HUES64 (cell line): Measurements from ENCODE around the gene SLC25A15.
"Not testable (repeated sequence)": the region's sequence is repeated elsewhere in the genome, so short reads cannot be mapped to it uniquely, and the experiment has no call there.

ENCODE experiments used
- H3K27ac ChIP-seq: 2 replicates; pipeline ENCODE4 v1.7.0; 2013; ENCODE audit warnings: low read depth, low read length, inconsistent platforms
- H3K27me3 ChIP-seq: 2 replicates; pipeline ENCODE4 v1.6.1; 2013; ENCODE audit warnings: mild to moderate bottlenecking, low read length; ENCODE audit not compliant: insufficient read depth
- H3K36me3 ChIP-seq: 2 replicates; pipeline ENCODE4 v1.6.1; 2013; ENCODE audit warnings: mild to moderate bottlenecking, low read length; ENCODE audit not compliant: insufficient read depth
- H3K4me1 ChIP-seq: 2 replicates; pipeline ENCODE4 v1.6.1; 2013; ENCODE audit warnings: mild to moderate bottlenecking, low read length, moderate library complexity; ENCODE audit not compliant: insufficient read depth
- H3K4me3 ChIP-seq: 2 replicates; pipeline ENCODE4 v1.5.1; 2013; ENCODE audit warnings: mild to moderate bottlenecking, low read length, moderate library complexity
- H3K9ac ChIP-seq: 2 replicates; pipeline ENCODE4 v1.6.1; 2013; ENCODE audit warnings: mild to moderate bottlenecking, low read depth, low read length
- H3K9me3 ChIP-seq: 2 replicates; pipeline ENCODE4 v1.6.1; 2013; ENCODE audit warnings: low read depth, low read length; ENCODE audit not compliant: insufficient read depth
- WGBS: fragments of 150-250, 120-280 bp; methylation state at CpG from one replicate; pipeline ENCODE4 v1.1.7; 2013; ENCODE audit warnings: missing lambda C conversion rate; 5-methylcytosine and 5-hydroxymethylcytosine counted together

The SLC25A15 gene

GRCh38 chr13:40782971-40783370 is 6.4 kb upstream of the SLC25A15 start:
- H3K27ac ChIP-seq, H3K9ac ChIP-seq, H3K4me3 ChIP-seq, H3K4me1 ChIP-seq, H3K27me3 ChIP-seq, H3K36me3 ChIP-seq, H3K9me3 ChIP-seq: not testable (repeated sequence)
- WGBS = 100% methylated on average over 1 of the region's 1 CpG

GRCh38 chr13:40784540-40784939 is 4.9 kb upstream of the SLC25A15 start:
- H3K36me3 ChIP-seq = no peaks in the 10 kb centered on the region
- no peak overlapping the region for H3K9ac ChIP-seq
- no peaks in the 10 kb centered on the region for H3K27me3 ChIP-seq
- no peak overlapping the region for H3K4me3 ChIP-seq
- WGBS = 97% methylated on average over 4 of the region's 4 CpGs
- no peaks in the 10 kb centered on the region for H3K9me3 ChIP-seq
- H3K4me1 ChIP-seq = no peaks in the 10 kb centered on the region
- no peak overlapping the region for H3K27ac ChIP-seq

- Histone ChIP-seq H3K9me3 (no peaks in the 10 kb centered on the region), H3K27ac (no peak overlapping the region), H3K4me3 (no peak overlapping the region), H3K36me3 (no peaks in the 10 kb centered on the region), H3K27me3 (no peaks in the 10 kb centered on the region), H3K4me1 (peaks cover 5% of the 10 kb centered on the region; the same call in 1 of the 2 replicates), H3K9ac (no peak overlapping the region)
- 95% methylated on average over 4 of the region's 4 CpGs for WGBS
These were observed 2.8 kb upstream of the SLC25A15 start for GRCh38 chr13:40786568-40786996.

- Histone ChIP-seq H3K9ac (no peak overlapping the region), H3K4me1 (peaks cover 5% of the 10 kb centered on the region; the same call in 1 of the 2 replicates), H3K9me3 (no peaks in the 10 kb centered on the region), H3K36me3 (no peaks in the 10 kb centered on the region), H3K27me3 (no peaks in the 10 kb centered on the region), H3K27ac (no peak overlapping the region), H3K4me3 (no peak overlapping the region)
- WGBS = 94% methylated on average over 4 of the region's 5 CpGs
These were observed 2.3 kb upstream of the SLC25A15 start for GRCh38 chr13:40787062-40787461.

- H3K4me3 ChIP-seq = peak overlapping the region; percentile 80
- not testable (repeated sequence) for H3K36me3 ChIP-seq, H3K4me1 ChIP-seq, H3K9me3 ChIP-seq, H3K27me3 ChIP-seq
- peak overlapping the region; percentile 90 for H3K9ac ChIP-seq
- peak overlapping the region; percentile 85; the same call in 1 of the 2 replicates for H3K27ac ChIP-seq
- WGBS = 73% methylated on average over 16 of the region's 18 CpGs
These were observed 704 bp upstream of the SLC25A15 start for GRCh38 chr13:40788540-40789274.

- Histone ChIP-seq H3K27me3 (no peaks in the 10 kb centered on the region), H3K36me3 (peaks cover 6% of the 10 kb centered on the region)
- WGBS = 22% methylated on average over 6 of the region's 9 CpGs
These were observed 774 bp downstream of the SLC25A15 start for GRCh38 chr13:40790154-40790616.

GRCh38 chr13:40792284-40793051 is 3.1 kb downstream of the SLC25A15 start:
- Histone ChIP-seq H3K4me3 (no peak overlapping the region), H3K9me3 (no peaks in the 10 kb centered on the region)
- 93% methylated on average over 10 of the region's 10 CpGs for WGBS

More at GRCh38 chr13:40790154-40790616, 774 bp downstream of the SLC25A15 start:
- peak overlapping the region; percentile 90 for H3K9ac ChIP-seq
- peak overlapping the region; percentile 80 for H3K4me3 ChIP-seq
- peaks cover 5% of the 10 kb centered on the region; the same call in 1 of the 2 replicates for H3K4me1 ChIP-seq
- H3K27ac ChIP-seq = peak overlapping the region; percentile 85; the same call in 1 of the 2 replicates
- H3K9me3 ChIP-seq = no peaks in the 10 kb centered on the region

GRCh38 chr13:40793339-40793738 is 3.9 kb downstream of the SLC25A15 start:
- 100% methylated on average over 3 of the region's 3 CpGs for WGBS
- no peak overlapping the region for H3K27ac ChIP-seq
- no peaks in the 10 kb centered on the region for H3K9me3 ChIP-seq
- H3K27me3 ChIP-seq = no peaks in the 10 kb centered on the region
- no peak overlapping the region for H3K4me3 ChIP-seq
- H3K4me1 ChIP-seq = peaks cover 5% of the 10 kb centered on the region; the same call in 1 of the 2 replicates
- peaks cover 26% of the 10 kb centered on the region for H3K36me3 ChIP-seq
- H3K9ac ChIP-seq = no peak overlapping the region

More at GRCh38 chr13:40792284-40793051, 3.1 kb downstream of the SLC25A15 start:
- Histone ChIP-seq H3K27ac (no peak overlapping the region), H3K9ac (no peak overlapping the region), H3K27me3 (no peaks in the 10 kb centered on the region), H3K36me3 (peaks cover 22% of the 10 kb centered on the region), H3K4me1 (peaks cover 5% of the 10 kb centered on the region; the same call in 1 of the 2 replicates)

GRCh38 chr13:40794414-40795368 is 5.3 kb downstream of the SLC25A15 start:
- Histone ChIP-seq H3K27ac (no peak overlapping the region), H3K4me1 (peaks cover 5% of the 10 kb centered on the region; the same call in 1 of the 2 replicates)
- WGBS = 87% methylated on average over 13 of the region's 13 CpGs

GRCh38 chr13:40796649-40797048 is 7.2 kb downstream of the SLC25A15 start:
- H3K4me3 ChIP-seq = no peak overlapping the region
- no peaks in the 10 kb centered on the region for H3K9me3 ChIP-seq
- no peak overlapping the region for H3K9ac ChIP-seq
- 96% methylated on average over 6 of the region's 6 CpGs for WGBS
- no peaks in the 10 kb centered on the region for H3K4me1 ChIP-seq
- H3K27ac ChIP-seq = no peak overlapping the region
- no peaks in the 10 kb centered on the region for H3K27me3 ChIP-seq
- H3K36me3 ChIP-seq = peaks cover 56% of the 10 kb centered on the region

More at GRCh38 chr13:40794414-40795368, 5.3 kb downstream of the SLC25A15 start:
- H3K27me3 ChIP-seq = no peaks in the 10 kb centered on the region
- peaks cover 40% of the 10 kb centered on the region for H3K36me3 ChIP-seq
- H3K9me3 ChIP-seq = no peaks in the 10 kb centered on the region
- H3K9ac ChIP-seq = no peak overlapping the region
- H3K4me3 ChIP-seq = no peak overlapping the region
